ENCODE results near the gene LRFN2.

DNA sequence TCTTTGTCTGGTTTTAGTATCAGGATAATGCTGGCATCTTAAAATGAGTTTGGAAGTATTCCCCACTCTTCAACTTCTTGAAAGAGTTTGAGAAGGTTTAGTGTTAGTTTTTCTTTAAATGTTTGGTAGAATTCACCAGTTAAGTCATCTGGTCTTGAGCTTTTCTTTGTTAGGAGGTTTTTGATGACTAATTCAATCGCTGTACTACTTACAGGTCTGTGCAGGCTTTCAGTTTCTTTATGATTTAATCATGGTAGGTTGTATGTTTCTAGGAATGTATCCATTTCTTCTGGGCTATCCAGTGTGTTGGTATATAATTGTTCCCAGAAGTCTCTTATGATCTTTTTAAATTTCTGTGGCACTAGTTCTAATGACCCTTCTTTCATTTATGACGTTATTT is 215.5 kb downstream of the LRFN2 start:
- TF ChIP-seq EP300 (IDR thresholded peaks at IDR 0.05; ENCODE audit: borderline replicate concordance in 1 of 2, low read depth in 2 of 2, low read length in 2 of 2) (no peak), CHD1 (IDR thresholded peaks at IDR 0.05; ENCODE audit: low read depth, low read length) (no peak), PHF8 (conservative IDR thresholded peaks at IDR 0.05; ENCODE audit: low read depth, low read length) (no peak)

Data from H1 (cell line).